PC-9 (cell line): ENCODE results near the gene PDE3A. TPM values are rescaled to one million over a fixed set of nuclear protein-coding genes. Genes with fewer than 3 reads are reported as not detected.

ENCODE experiments used
- BruUV-seq: library from RNA; stranded (reverse); fragments of 400-500 nt; replicated peaks from 2 replicates; lab custom pipeline; 2021; lab: Mats Ljungman, UMichigan
- CTCF ChIA-PET: fragments of 300-600 bp; sonication (Branson Sonifier 250); formaldehyde crosslinking; loops from one replicate; lab custom pipeline; 2022; ENCODE audit warnings: antibody characterized with exemption; lab: Charles Lee
- POLR2A ChIA-PET: fragments of 300-600 bp; sonication (Branson Sonifier 250); formaldehyde crosslinking; loops from one replicate; lab custom pipeline; 2022; ENCODE audit warnings: antibody characterized with exemption; ENCODE audit not compliant: unreplicated experiment; lab: Charles Lee
- DNase-seq, 2 experiments: peaks; one replicate each; pipeline versions ENCODE4 v3.0.0 to v3.0.0-alpha.2; 2015 to 2022; ENCODE audit warnings: mixed read lengths in 1 of 2
- H2AFZ ChIP-seq: fragments of 200-600 bp; sonication (generic); 2 replicates; pipeline ENCODE4 v1.8.1; 2017; ENCODE audit warnings: antibody characterized with exemption
- H3F3A ChIP-seq: fragments of 200-600 bp; sonication (generic); 2 replicates; pipeline ENCODE4 v1.8.1; 2017; ENCODE audit warnings: antibody characterized with exemption, mild to moderate bottlenecking, low read depth; ENCODE audit not compliant: insufficient read depth
- H3K27ac ChIP-seq: fragments of 200-600 bp; sonication (generic); 2 replicates; pipeline ENCODE4 v1.6.1; 2016; ENCODE audit warnings: mixed run types
- H3K27me3 ChIP-seq: fragments of 200-600 bp; sonication (generic); 2 replicates; pipeline ENCODE4 v1.6.1; 2016; ENCODE audit warnings: low read depth, mixed run types; ENCODE audit not compliant: insufficient read depth
- H3K36me3 ChIP-seq: fragments of 200-600 bp; sonication (generic); 2 replicates; pipeline ENCODE4 v1.6.1; 2016; ENCODE audit warnings: low read depth, mixed run types
- H3K4me1 ChIP-seq: fragments of 200-600 bp; sonication (generic); replicated peaks from 2 replicates; pipeline ENCODE4 v1.6.1; 2016; ENCODE audit warnings: mixed run types; ENCODE audit not compliant: insufficient read depth
- H3K4me2 ChIP-seq: fragments of 200-600 bp; sonication (generic); 2 replicates; pipeline ENCODE4 v1.6.1; 2017; ENCODE audit warnings: mixed run types
- H3K4me3 ChIP-seq: fragments of 200-600 bp; sonication (generic); 2 replicates; pipeline ENCODE4 v1.6.1; 2016; ENCODE audit warnings: mixed run types
- H3K79me2 ChIP-seq: fragments of 200-600 bp; sonication (generic); 2 replicates; pipeline ENCODE4 v1.6.1; 2017; ENCODE audit warnings: low read depth, mixed run types
- H3K9me2 ChIP-seq: fragments of 200-600 bp; sonication (generic); 2 replicates; pipeline ENCODE4 v1.8.1; 2017; ENCODE audit warnings: mild to moderate bottlenecking; ENCODE audit not compliant: insufficient read depth
- H3K9me3 ChIP-seq: fragments of 200-600 bp; sonication (generic); 2 replicates; pipeline ENCODE4 v1.8.1; 2016; ENCODE audit warnings: low read depth; ENCODE audit not compliant: insufficient read depth
- H4K20me1 ChIP-seq: fragments of 200-600 bp; sonication (generic); 2 replicates; pipeline ENCODE4 v1.8.1; 2017; ENCODE audit not compliant: insufficient read depth
- EZH2 ChIP-seq: fragments of 200-600 bp; sonication (generic); IDR thresholded peaks from 2 replicates; pipeline ENCODE4 v1.8.0; 2017; ENCODE audit warnings: antibody characterized with exemption, low read depth
- intact Hi-C: fragments of 100-400 bp; cut with micrococcal nuclease; formaldehyde crosslinking; loops from one replicate; pipeline ENCODE4 v1.10.0; 2022; ENCODE audit not compliant: unreplicated experiment
- total RNA-seq: library from RNA; stranded (reverse); gene quantifications from 2 replicates; pipeline ENCODE4 v1.2.3, GENCODE V29; 2021
- TF ChIP-seq, protein P1 (sequence below): fragments of 200-600 bp; sonication (generic); conservative IDR thresholded peaks from 2 replicates; pipeline ENCODE4 v1.6.1; 2017; ENCODE audit warnings: mixed run types, antibody characterized with exemption, mild to moderate bottlenecking, moderate library complexity

The PDE3A gene
- total RNA-seq, 1 experiment from 2014 or later, result not detected

DNA sequence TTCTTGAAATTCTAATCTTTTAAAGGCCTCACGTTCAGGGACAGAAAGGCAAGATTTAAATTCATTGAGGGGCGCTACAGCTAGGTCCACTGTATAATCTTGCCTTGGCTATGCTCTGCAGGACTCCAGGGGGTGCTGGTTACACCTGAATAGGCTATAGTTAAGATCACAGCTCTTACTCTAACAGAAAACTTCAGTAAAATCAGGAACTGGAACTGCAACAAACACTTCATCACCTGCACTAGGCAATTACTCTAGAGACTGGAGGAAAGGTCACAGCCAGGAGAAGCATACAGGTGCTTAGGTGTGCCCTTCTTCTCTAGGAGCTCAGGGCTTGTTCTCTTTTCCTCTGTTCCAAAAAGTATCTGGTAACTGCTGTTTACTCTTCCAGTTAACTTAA lies 347.7 kb downstream of the PDE3A start:
- Histone ChIP-seq H3K27me3 (no peaks in the 10 kb centered on the region), H3K27ac (no peak overlapping the region), H2AFZ (0 out of 2 replicates have a peak overlapping the region, but pooled peaks have one; percentile 17), H3K4me3 (no peak overlapping the region), H3K79me2 (no peaks in the 10 kb centered on the region), H3K4me1 (no peaks in the 10 kb centered on the region), H3K9me2 (no peaks in the 10 kb centered on the region; the same call in 1 of the 2 replicates), H3K9me3 (no peaks in the 10 kb centered on the region), H3F3A (no peaks in the 10 kb centered on the region), H3K36me3 (no peaks in the 10 kb centered on the region), H4K20me1 (no peaks in the 10 kb centered on the region), H3K4me2 (no peak overlapping the region)
- intact Hi-C loops, result no loop called here
- CTCF ChIA-PET, result no interaction called here
- BruUV-seq, result no TSS peak
- POLR2A ChIA-PET, result interaction anchor here (0.6 kb wide), 2 partner anchors 107 to 350 kb away, joined by 4 read pairs; no protein-coding TSS in a partner anchor
- TF ChIP-seq, protein P1, sequence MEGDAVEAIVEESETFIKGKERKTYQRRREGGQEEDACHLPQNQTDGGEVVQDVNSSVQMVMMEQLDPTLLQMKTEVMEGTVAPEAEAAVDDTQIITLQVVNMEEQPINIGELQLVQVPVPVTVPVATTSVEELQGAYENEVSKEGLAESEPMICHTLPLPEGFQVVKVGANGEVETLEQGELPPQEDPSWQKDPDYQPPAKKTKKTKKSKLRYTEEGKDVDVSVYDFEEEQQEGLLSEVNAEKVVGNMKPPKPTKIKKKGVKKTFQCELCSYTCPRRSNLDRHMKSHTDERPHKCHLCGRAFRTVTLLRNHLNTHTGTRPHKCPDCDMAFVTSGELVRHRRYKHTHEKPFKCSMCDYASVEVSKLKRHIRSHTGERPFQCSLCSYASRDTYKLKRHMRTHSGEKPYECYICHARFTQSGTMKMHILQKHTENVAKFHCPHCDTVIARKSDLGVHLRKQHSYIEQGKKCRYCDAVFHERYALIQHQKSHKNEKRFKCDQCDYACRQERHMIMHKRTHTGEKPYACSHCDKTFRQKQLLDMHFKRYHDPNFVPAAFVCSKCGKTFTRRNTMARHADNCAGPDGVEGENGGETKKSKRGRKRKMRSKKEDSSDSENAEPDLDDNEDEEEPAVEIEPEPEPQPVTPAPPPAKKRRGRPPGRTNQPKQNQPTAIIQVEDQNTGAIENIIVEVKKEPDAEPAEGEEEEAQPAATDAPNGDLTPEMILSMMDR, result 0 out of 2 replicates have a peak, but pooled peaks have one; percentile 24
- TF ChIP-seq EZH2, result no peak
- DNase-seq, result no peak

DNA sequence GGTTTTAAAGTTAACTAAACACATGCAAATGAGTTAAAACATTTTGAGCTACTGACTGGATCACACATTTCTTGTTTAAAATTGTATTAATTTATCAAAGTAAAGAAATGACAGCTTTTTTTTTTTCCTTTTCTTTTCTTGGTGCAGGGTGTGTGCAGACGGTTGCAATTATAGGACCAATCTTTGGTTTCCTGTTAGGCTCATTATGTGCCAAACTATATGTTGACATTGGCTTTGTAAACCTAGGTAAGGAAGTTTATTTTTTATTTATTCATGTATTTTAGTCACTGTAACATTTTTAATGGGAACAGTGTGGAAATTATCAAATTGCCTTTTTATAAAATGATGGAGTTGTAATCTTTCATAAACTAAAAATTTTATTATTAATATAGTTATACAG lies 348.6 kb downstream of the PDE3A start:
- Histone ChIP-seq H2AFZ (no peak overlapping the region), H3K27me3 (no peaks in the 10 kb centered on the region), H3K79me2 (no peaks in the 10 kb centered on the region), H4K20me1 (no peaks in the 10 kb centered on the region), H3K4me2 (no peak overlapping the region), H3K4me3 (no peak overlapping the region), H3K36me3 (no peaks in the 10 kb centered on the region), H3K9me2 (no peaks in the 10 kb centered on the region), H3K9me3 (no peaks in the 10 kb centered on the region), H3F3A (no peaks in the 10 kb centered on the region), H3K4me1 (no peaks in the 10 kb centered on the region), H3K27ac (no peak overlapping the region)
- POLR2A ChIA-PET, result no interaction called here
- no peak for TF ChIP-seq EZH2
- TF ChIP-seq, protein P1, result no peak
- DNase-seq, result no peak
- no TSS peak for BruUV-seq
- intact Hi-C loops, result no loop called here
- CTCF ChIA-PET, result no interaction called here

DNA sequence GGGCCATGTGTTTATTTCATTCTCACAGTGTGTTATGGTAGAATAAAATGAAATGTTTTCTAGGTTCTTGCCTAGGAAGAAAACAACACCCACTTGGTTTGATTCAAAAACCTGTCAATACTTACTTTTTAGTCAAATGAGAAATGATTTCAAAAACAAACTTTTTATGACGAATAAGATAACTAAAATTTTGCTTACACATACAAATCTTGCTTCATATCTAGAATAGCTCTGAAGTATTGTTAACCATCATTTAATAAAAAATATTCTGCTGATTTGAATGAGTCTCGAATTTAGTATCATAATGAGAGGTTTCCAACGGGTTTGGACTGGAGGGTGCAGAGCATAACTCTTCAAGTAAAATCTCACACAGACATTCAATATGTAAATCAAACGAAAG lies 350.0 kb downstream of the PDE3A start:
- no peak overlapping the region for H2AFZ ChIP-seq
- no TSS peak for BruUV-seq
- TF ChIP-seq, protein P1, result no peak
- no peak for TF ChIP-seq EZH2
- no peaks in the 10 kb centered on the region for H3K9me2 ChIP-seq
- no peaks in the 10 kb centered on the region for H3K36me3 ChIP-seq
- H3K4me2 ChIP-seq, result no peak overlapping the region
- H3K9me3 ChIP-seq, result no peaks in the 10 kb centered on the region
- no peaks in the 10 kb centered on the region for H3F3A ChIP-seq
- DNase-seq, result no peak
- H3K4me3 ChIP-seq, result no peak overlapping the region
- ChIA-PET POLR2A (no interaction called here), CTCF (no interaction called here)
- intact Hi-C loops, result no loop called here
- no peaks in the 10 kb centered on the region for H3K4me1 ChIP-seq
- H3K79me2 ChIP-seq, result no peaks in the 10 kb centered on the region
- H3K27me3 ChIP-seq, result no peaks in the 10 kb centered on the region
- no peaks in the 10 kb centered on the region for H4K20me1 ChIP-seq
- H3K27ac ChIP-seq, result no peak overlapping the region
